ENCODE data around the gene GRIK3.
A peak's percentile ranks its signal among the peaks of the same experiment; 100 is the strongest.
"Not testable (repeated sequence)": the region's sequence is repeated elsewhere in the genome, so short reads cannot be mapped to it uniquely, and the experiment has no call there.

GRIK3 gene

GRCh38 chr1:36771660-36772284 is 262.5 kb downstream of the GRIK3 start:
- H2BK5ac ChIP-seq (ENCODE audit: low read length), result no peak overlapping the region
- no CpG with 5 or more reads among the region's 17 CpGs for WGBS (ENCODE audit: extremely low coverage, insufficient coverage, low lambda C conversion rate)
- H3K27me3 ChIP-seq (ENCODE audit: insufficient read depth, low read length, poor library complexity), result no peaks in the 10 kb centered on the region
- H3K79me1 ChIP-seq (ENCODE audit: low read length), result no peaks in the 10 kb centered on the region
- no peak overlapping the region for H4K5ac ChIP-seq (ENCODE audit: low read length)
- no peak overlapping the region for H2BK120ac ChIP-seq (ENCODE audit: low read depth, low read length)
- peak overlapping the region; percentile 70 for H3K56ac ChIP-seq (ENCODE audit: low read length)
- no peak overlapping the region for H4K8ac ChIP-seq (ENCODE audit: low read depth, low read length)
- no peak overlapping the region for H3K4ac ChIP-seq (ENCODE audit: low read depth, low read length)
- no peaks in the 10 kb centered on the region for H3K79me2 ChIP-seq (ENCODE audit: control insufficient read depth, insufficient read depth, low read length)
- H3K18ac ChIP-seq (ENCODE audit: low read length), result peak overlapping the region; percentile 2
- no peak overlapping the region for H3K23ac ChIP-seq (ENCODE audit: low read length)
- no peak for DNase-seq
- H2BK15ac ChIP-seq (replicated peaks; ENCODE audit: low read depth), result no peak overlapping the region
- H2AK5ac ChIP-seq (ENCODE audit: low read length), result no peak overlapping the region
- no peak overlapping the region for H3K9ac ChIP-seq (ENCODE audit: low read length)
- no peak overlapping the region for H3K4me2 ChIP-seq (ENCODE audit: low read length)
- peaks cover 20% of the 10 kb centered on the region for H3K4me1 ChIP-seq (ENCODE audit: control insufficient read depth, low read depth, low read length)
- H3K36me3 ChIP-seq (ENCODE audit: control insufficient read depth, insufficient read depth, low read length), result no peaks in the 10 kb centered on the region
- H3K27ac ChIP-seq (ENCODE audit: low read depth, low read length), result peak overlapping the region; percentile 41
- H3K4me3 ChIP-seq (ENCODE audit: low read length), result no peak overlapping the region

- Histone ChIP-seq H3K27ac (ENCODE audit: low read depth, low read length) (peak overlapping the region; percentile 41), H2BK15ac (replicated peaks; ENCODE audit: low read depth) (no peak overlapping the region), H3K79me1 (ENCODE audit: low read length) (no peaks in the 10 kb centered on the region), H3K4me1 (ENCODE audit: control insufficient read depth, low read depth, low read length) (peaks cover 21% of the 10 kb centered on the region), H3K23ac (ENCODE audit: low read length) (no peak overlapping the region), H3K27me3 (ENCODE audit: insufficient read depth, low read length, poor library complexity) (no peaks in the 10 kb centered on the region), H3K18ac (ENCODE audit: low read length) (peak overlapping the region; percentile 2), H2AK5ac (ENCODE audit: low read length) (no peak overlapping the region), H4K5ac (ENCODE audit: low read length) (no peak overlapping the region), H3K56ac (ENCODE audit: low read length) (peak overlapping the region; percentile 70), H4K8ac (ENCODE audit: low read depth, low read length) (no peak overlapping the region), H3K4me3 (ENCODE audit: low read length) (no peak overlapping the region), H3K79me2 (ENCODE audit: control insufficient read depth, insufficient read depth, low read length) (no peaks in the 10 kb centered on the region), H2BK120ac (ENCODE audit: low read depth, low read length) (no peak overlapping the region), H3K36me3 (ENCODE audit: control insufficient read depth, insufficient read depth, low read length) (no peaks in the 10 kb centered on the region), H3K9ac (ENCODE audit: low read length) (peak overlapping the region; percentile 38), H3K4ac (ENCODE audit: low read depth, low read length) (no peak overlapping the region), H2BK5ac (ENCODE audit: low read length) (peak overlapping the region; percentile 51), H3K4me2 (ENCODE audit: low read length) (peak overlapping the region; percentile 8)
- DNase-seq, result peak; percentile 46
- no CpG with 5 or more reads among the region's 7 CpGs for WGBS (ENCODE audit: extremely low coverage, insufficient coverage, low lambda C conversion rate)
These were observed 263.1 kb downstream of the GRIK3 start for GRCh38 chr1:36771240-36771639.

- Histone ChIP-seq H3K36me3 (ENCODE audit: control insufficient read depth, insufficient read depth, low read length) (no peaks in the 10 kb centered on the region), H3K4ac (ENCODE audit: low read depth, low read length) (peak overlapping the region; percentile 49), H3K23ac (ENCODE audit: low read length) (no peak overlapping the region), H3K18ac (ENCODE audit: low read length) (peak overlapping the region; percentile 40), H4K8ac (ENCODE audit: low read depth, low read length) (no peak overlapping the region), H3K9ac (ENCODE audit: low read length) (no peak overlapping the region), H3K4me3 (ENCODE audit: low read length) (no peak overlapping the region), H3K4me1 (ENCODE audit: control insufficient read depth, low read depth, low read length) (peaks cover 30% of the 10 kb centered on the region), H3K56ac (ENCODE audit: low read length) (peak overlapping the region; percentile 66), H2BK120ac (ENCODE audit: low read depth, low read length) (no peak overlapping the region), H3K4me2 (ENCODE audit: low read length) (no peak overlapping the region), H4K5ac (ENCODE audit: low read length) (no peak overlapping the region), H3K79me1 (ENCODE audit: low read length) (no peaks in the 10 kb centered on the region), H2BK5ac (ENCODE audit: low read length) (peak overlapping the region; percentile 36), H3K27me3 (ENCODE audit: insufficient read depth, low read length, poor library complexity) (no peaks in the 10 kb centered on the region), H3K79me2 (ENCODE audit: control insufficient read depth, insufficient read depth, low read length) (no peaks in the 10 kb centered on the region), H2AK5ac (ENCODE audit: low read length) (peak overlapping the region; percentile 61), H2BK15ac (replicated peaks; ENCODE audit: low read depth) (no peak overlapping the region), H3K27ac (ENCODE audit: low read depth, low read length) (peak overlapping the region; percentile 37)
- no CpG with 5 or more reads among the region's 10 CpGs for WGBS (ENCODE audit: extremely low coverage, insufficient coverage, low lambda C conversion rate)
- DNase-seq, result peak; percentile 79
These were observed 264.2 kb downstream of the GRIK3 start for GRCh38 chr1:36769886-36770830.

- H4K8ac ChIP-seq (ENCODE audit: low read depth, low read length), result no peak overlapping the region
- no peak overlapping the region for H2AK5ac ChIP-seq (ENCODE audit: low read length)
- peak overlapping the region; percentile 27 for H3K56ac ChIP-seq (ENCODE audit: low read length)
- no CpG with 5 or more reads among the region's 14 CpGs for WGBS (ENCODE audit: extremely low coverage, insufficient coverage, low lambda C conversion rate)
- H3K79me2 ChIP-seq (ENCODE audit: control insufficient read depth, insufficient read depth, low read length), result no peaks in the 10 kb centered on the region
- H3K36me3 ChIP-seq (ENCODE audit: control insufficient read depth, insufficient read depth, low read length), result no peaks in the 10 kb centered on the region
- H2BK120ac ChIP-seq (ENCODE audit: low read depth, low read length), result no peak overlapping the region
- no peak for DNase-seq
- H3K4ac ChIP-seq (ENCODE audit: low read depth, low read length), result no peak overlapping the region
- no peak overlapping the region for H3K27ac ChIP-seq (ENCODE audit: low read depth, low read length)
- no peak overlapping the region for H2BK15ac ChIP-seq (replicated peaks; ENCODE audit: low read depth)
- no peak overlapping the region for H3K4me3 ChIP-seq (ENCODE audit: low read length)
- no peak overlapping the region for H3K23ac ChIP-seq (ENCODE audit: low read length)
- H3K9ac ChIP-seq (ENCODE audit: low read length), result no peak overlapping the region
- H3K4me1 ChIP-seq (ENCODE audit: control insufficient read depth, low read depth, low read length), result peaks cover 41% of the 10 kb centered on the region
- no peaks in the 10 kb centered on the region for H3K27me3 ChIP-seq (ENCODE audit: insufficient read depth, low read length, poor library complexity)
- H3K4me2 ChIP-seq (ENCODE audit: low read length), result no peak overlapping the region
- no peaks in the 10 kb centered on the region for H3K79me1 ChIP-seq (ENCODE audit: low read length)
- no peak overlapping the region for H4K5ac ChIP-seq (ENCODE audit: low read length)
- H3K18ac ChIP-seq (ENCODE audit: low read length), result no peak overlapping the region
- peak overlapping the region; percentile 12 for H2BK5ac ChIP-seq (ENCODE audit: low read length)
These were observed 265.7 kb downstream of the GRIK3 start for GRCh38 chr1:36768486-36769178.

GRCh38 chr1:36767429-36767828 is 266.9 kb downstream of the GRIK3 start:
- H3K4me2 ChIP-seq (ENCODE audit: low read length); H3K4me3 ChIP-seq (ENCODE audit: low read length); H3K79me2 ChIP-seq (ENCODE audit: control insufficient read depth, insufficient read depth, low read length); DNase-seq; H3K36me3 ChIP-seq (ENCODE audit: control insufficient read depth, insufficient read depth, low read length); H4K5ac ChIP-seq (ENCODE audit: low read length); H3K9ac ChIP-seq (ENCODE audit: low read length); H3K27me3 ChIP-seq (ENCODE audit: insufficient read depth, low read length, poor library complexity); H2BK5ac ChIP-seq (ENCODE audit: low read length); H3K4ac ChIP-seq (ENCODE audit: low read depth, low read length); H2BK15ac ChIP-seq (replicated peaks; ENCODE audit: low read depth); H3K27ac ChIP-seq (ENCODE audit: low read depth, low read length); H3K56ac ChIP-seq (ENCODE audit: low read length); H3K23ac ChIP-seq (ENCODE audit: low read length); H3K79me1 ChIP-seq (ENCODE audit: low read length); H2BK120ac ChIP-seq (ENCODE audit: low read depth, low read length); H4K8ac ChIP-seq (ENCODE audit: low read depth, low read length); H3K18ac ChIP-seq (ENCODE audit: low read length); H2AK5ac ChIP-seq (ENCODE audit: low read length): not testable (repeated sequence)
- no CpG with 5 or more reads among the region's 4 CpGs for WGBS (ENCODE audit: extremely low coverage, insufficient coverage, low lambda C conversion rate)
- H3K4me1 ChIP-seq (ENCODE audit: control insufficient read depth, low read depth, low read length), result peaks cover 41% of the 10 kb centered on the region

All from mesendoderm (in vitro differentiated cells).